HTR-8/SVneo (cell line): ENCODE data around the gene VSIG10.
A peak's percentile ranks its signal among the peaks of the same experiment; 100 is the strongest.
"Not testable (repeated sequence)": the region's sequence is repeated elsewhere in the genome, so short reads cannot be mapped to it uniquely, and the experiment has no call there.

ENCODE experiments used
- DNase-seq: peaks from one replicate; pipeline ENCODE4 v3.0.0; 2011; ENCODE audit warnings: low spot score, mixed read lengths; ENCODE audit not compliant: insufficient read length
- FAIRE-seq: peaks from 2 replicates; lab custom pipeline; 2011; peaks lifted over from hg19 to GRCh38; lab: Jason Lieb, UNC

Gene VSIG10

DNA sequence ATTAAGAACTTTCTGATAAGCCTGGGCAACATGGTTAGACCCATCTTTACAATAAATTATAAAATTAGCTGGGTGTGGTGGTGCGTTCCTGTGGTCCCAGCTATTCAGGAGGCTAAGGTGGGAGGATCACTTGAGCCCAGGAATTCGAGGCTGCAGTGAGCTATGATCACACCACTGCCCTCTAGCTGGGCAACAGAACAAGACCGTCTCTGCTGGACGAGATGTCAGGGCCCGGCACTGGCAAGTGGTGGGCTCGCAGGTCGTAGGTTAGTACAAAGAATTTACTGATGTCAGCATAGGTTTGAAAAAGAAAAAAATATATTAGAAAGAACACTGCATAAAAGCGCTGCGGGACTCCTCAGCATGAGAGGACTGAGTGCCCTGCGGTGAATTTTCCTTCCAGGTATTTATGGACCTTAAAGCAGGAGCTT is 15.7 kb upstream of the VSIG10 start:
- FAIRE-seq, result no peak
- DNase-seq, result no peak

GRCh38 chr12:118109088-118109487 is 5.3 kb upstream of the VSIG10 start:
- FAIRE-seq (no peak), DNase-seq (no peak)

DNA sequence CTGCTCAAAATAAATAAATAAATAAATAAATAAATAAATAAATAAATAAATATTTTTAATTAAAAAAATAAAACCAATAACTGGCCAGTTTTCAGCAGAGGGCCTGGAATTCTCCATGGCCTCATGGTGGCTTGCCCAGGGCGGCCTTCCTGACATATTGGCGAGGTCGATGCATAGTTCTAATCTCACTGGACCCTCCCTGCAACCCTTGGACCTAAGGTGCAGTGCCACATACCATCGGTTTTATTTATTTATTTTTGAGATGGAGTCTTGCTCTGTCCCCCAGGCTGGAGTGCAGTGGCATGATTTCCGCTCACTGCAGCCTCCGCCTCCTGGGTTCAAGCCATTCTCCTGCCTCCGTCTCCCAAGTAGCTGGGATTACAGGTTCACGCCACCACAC is 3.9 kb upstream of the VSIG10 start:
- DNase-seq, result no peak
- FAIRE-seq, result no peak

DNA sequence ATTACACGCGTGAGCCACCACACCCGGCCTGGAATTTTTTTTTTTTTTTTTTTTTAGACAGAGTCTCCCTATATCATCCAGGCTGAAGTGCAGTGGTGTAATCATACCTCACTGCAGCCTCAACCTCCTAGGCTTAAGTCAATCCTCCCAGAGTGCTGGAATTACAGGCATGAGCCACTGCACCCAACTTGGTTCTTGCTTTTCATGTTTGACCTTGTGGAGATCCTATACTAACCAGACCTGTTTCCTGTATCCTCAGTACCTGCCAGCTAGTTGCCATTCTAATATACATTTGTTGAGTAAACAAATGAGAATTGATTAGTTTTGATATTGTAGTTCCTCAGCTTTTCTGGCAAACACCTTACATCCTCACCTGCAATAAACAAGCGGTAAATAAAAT is 3.2 kb upstream of the VSIG10 start:
- DNase-seq, result no peak
- FAIRE-seq, result no peak

DNA sequence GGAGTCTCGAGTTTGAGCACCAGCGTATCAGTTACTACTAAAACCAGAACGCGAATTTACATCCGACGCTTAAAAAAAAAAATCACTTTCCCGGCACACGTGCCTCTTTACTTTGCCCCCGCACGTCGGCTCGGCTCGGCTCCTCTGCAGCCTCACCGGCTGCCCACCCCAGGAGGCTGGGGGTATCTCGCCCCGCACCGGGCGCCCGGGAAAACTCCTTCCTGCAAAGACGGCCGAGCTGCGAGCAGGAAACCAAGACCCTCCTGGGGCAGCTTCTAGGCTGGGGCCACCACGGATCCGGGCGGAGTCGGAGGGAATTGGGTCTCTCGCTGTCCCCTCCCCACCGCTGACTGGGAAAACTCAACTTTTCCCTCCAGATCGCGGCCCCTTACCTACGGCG is 610 bp downstream of the VSIG10 start:
- no peak for FAIRE-seq

GRCh38 chr12:118102609-118103008 is 1.2 kb downstream of the VSIG10 start:
- no peak for FAIRE-seq

More for the DNA sequence above, 610 bp downstream of the VSIG10 start:
- DNase-seq, result no peak

GRCh38 chr12:118102070-118102469 is 1.7 kb downstream of the VSIG10 start:
- peak; percentile 36 for FAIRE-seq
- peak; percentile 42 for DNase-seq

More at GRCh38 chr12:118102609-118103008, 1.2 kb downstream of the VSIG10 start:
- DNase-seq, result no peak

DNA sequence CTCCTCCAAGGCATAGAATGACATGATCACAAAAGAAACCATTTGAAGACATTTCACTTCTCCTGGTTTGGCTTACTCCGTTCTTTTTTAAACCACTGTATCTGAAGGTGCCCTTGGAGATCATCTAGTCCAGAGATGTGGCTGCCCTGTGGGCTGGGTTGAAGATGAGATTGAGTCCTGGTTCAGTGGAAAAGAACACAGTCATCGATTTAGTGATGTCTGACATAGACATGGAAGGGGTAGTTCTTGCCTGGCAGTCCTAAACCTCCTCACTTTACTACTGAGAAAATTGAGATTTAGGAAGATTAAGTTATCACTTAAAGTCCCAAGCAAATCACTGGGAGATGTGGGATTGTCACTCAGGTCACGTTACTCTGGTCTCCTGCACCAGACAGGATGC is 2.8 kb downstream of the VSIG10 start:
- FAIRE-seq (no peak), DNase-seq (no peak)

- FAIRE-seq, result no peak
- DNase-seq, result no peak
Measured at GRCh38 chr12:118098911-118099671, 4.7 kb downstream of the VSIG10 start.

GRCh38 chr12:118098401-118098800 is 5.4 kb downstream of the VSIG10 start:
- no peak for FAIRE-seq
- no peak for DNase-seq

DNA sequence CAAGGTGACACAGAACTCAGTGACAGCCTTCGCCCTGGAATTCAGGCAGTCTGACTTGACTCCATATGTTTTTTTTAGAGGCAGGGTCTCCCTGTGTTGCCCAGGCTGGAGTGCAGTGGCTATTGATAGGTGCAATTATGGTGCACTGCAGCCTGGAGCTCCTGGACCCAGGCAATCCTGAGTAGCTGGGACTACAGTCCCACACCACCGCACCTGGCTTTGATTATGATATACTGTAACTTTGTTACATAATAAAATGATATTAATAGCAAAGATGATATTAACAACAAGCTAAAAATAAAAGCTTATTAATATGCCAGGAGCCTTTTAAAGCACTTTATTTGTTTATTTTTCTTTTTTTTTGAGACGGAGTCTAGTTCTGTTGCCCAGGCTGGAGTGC is 9.8 kb downstream of the VSIG10 start:
- no peak for DNase-seq
- FAIRE-seq, result no peak

GRCh38 chr12:118089782-118090181 is 14.0 kb downstream of the VSIG10 start:
- no peak for FAIRE-seq
- no peak for DNase-seq

DNA sequence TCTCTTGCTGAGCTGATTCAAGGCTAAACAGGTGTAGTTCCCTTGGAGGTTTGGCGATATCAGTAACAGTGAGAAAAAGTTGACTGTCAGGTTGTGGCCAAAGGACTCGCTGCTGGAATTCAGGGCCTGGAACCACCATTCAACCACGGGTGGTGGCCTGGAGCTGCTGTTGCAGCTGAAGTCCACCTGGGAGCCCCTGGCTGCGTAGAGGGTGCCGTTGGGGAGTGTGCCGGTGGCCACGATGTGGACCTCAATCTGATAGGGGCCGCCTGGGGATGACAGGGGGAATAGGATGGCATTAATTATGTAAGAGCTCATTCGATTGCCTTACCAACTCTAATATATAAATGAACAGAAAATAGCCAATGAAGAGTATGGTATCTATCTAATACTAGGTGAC is 21.6 kb downstream of the VSIG10 start:
- no peak for FAIRE-seq
- no peak for DNase-seq

GRCh38 chr12:118081521-118081920 is 22.3 kb downstream of the VSIG10 start:
- not testable (repeated sequence) for DNase-seq, FAIRE-seq

- no peak for DNase-seq
- FAIRE-seq, result no peak
Measured at GRCh38 chr12:118073768-118074167, 30.0 kb downstream of the VSIG10 start.

- DNase-seq (no peak), FAIRE-seq (no peak)
Measured at GRCh38 chr12:118070650-118071049, 33.2 kb downstream of the VSIG10 start.

GRCh38 chr12:118068445-118068844 is 35.4 kb downstream of the VSIG10 start:
- FAIRE-seq, result no peak

GRCh38 chr12:118065380-118065779 is 38.4 kb downstream of the VSIG10 start:
- no peak for DNase-seq
- no peak for FAIRE-seq

More at GRCh38 chr12:118068445-118068844, 35.4 kb downstream of the VSIG10 start:
- DNase-seq, result no peak

DNA sequence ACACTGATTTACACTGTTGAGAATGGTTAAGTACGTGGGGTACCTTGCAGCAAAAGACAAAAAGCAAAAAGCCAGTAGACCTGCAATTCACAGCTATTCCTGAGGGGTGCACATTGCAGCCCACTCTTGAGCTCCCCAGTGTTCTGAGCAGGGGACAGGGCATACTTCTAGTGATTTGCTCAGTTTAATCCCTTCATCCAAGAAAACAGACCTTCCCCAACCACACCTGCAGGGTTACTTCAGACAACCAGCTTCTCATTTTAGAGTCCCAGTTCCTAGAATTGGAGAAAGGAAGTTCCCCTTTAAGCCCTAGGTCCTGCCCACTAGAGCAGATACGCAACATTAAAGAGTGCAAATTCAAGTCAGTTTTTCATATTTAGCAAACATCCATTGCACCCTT is 39.2 kb downstream of the VSIG10 start:
- DNase-seq (no peak), FAIRE-seq (no peak)

DNA sequence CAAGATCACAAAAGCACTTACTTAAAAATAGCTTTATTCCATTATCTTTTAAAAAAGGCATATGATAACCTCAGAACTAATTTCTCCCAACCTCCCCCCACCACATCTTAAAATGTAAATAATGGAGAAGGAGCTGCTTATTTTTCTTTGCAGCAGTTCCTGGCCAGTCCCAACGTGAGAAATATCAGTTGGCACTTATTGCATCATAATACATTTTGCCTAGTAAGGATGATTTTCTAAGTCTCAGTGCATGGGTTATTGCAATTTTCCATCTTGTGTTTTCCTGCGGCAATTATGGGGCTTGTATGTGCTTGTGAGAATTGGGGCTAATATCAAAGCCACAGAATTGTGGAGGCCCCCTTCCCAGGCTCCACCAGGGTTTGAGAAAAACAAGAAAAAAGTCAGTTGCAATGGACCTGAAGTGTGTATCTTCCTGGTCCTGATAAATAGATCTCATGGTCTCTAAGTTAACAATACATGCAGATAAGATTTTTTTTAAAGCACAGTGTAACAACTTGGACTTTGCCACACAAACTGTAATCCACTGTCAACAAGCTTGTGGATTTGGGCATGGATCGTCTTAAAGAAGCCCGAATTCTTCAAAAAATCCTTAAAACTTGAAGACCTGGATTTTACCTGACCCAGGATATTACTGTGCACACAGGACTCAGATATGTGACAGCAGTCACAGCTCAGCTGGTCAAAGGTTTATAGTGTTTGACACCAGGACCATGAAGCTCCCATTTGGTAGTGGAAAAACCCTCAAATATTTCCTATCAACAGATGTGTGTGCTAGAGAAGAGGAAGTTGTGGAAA is 40.0 kb downstream of the VSIG10 start:
- no peak for FAIRE-seq

More for the DNA sequence above, 40.0 kb downstream of the VSIG10 start:
- no peak for DNase-seq
